ENCODE measurements around the gene TTLL3. TPM values are rescaled to one million over a fixed set of nuclear protein-coding genes. Genes with fewer than 3 reads are reported as not detected.

TTLL3 gene
- total RNA-seq, 1 experiment from 2014 or later: 19.5 TPM

GRCh38 chr3:9777694-9778021, 32.4 kb upstream of the TTLL3 start:
- Mint-ChIP-seq H3K4me1 (ENCODE audit: low read depth, unreplicated experiment) (no peaks in the 10 kb centered on the region), H3K27me3 (ENCODE audit: unreplicated experiment) (no peaks in the 10 kb centered on the region), H3K4me3 (ENCODE audit: low read depth, unreplicated experiment) (no peak overlapping the region), H3K27ac (ENCODE audit: unreplicated experiment) (no peak overlapping the region), H3K9me3 (ENCODE audit: low read depth, unreplicated experiment) (no peaks in the 10 kb centered on the region), H3K36me3 (ENCODE audit: insufficient read depth, unreplicated experiment) (peaks cover 14% of the 10 kb centered on the region)
- TF ChIP-seq, protein P1, sequence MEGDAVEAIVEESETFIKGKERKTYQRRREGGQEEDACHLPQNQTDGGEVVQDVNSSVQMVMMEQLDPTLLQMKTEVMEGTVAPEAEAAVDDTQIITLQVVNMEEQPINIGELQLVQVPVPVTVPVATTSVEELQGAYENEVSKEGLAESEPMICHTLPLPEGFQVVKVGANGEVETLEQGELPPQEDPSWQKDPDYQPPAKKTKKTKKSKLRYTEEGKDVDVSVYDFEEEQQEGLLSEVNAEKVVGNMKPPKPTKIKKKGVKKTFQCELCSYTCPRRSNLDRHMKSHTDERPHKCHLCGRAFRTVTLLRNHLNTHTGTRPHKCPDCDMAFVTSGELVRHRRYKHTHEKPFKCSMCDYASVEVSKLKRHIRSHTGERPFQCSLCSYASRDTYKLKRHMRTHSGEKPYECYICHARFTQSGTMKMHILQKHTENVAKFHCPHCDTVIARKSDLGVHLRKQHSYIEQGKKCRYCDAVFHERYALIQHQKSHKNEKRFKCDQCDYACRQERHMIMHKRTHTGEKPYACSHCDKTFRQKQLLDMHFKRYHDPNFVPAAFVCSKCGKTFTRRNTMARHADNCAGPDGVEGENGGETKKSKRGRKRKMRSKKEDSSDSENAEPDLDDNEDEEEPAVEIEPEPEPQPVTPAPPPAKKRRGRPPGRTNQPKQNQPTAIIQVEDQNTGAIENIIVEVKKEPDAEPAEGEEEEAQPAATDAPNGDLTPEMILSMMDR (IDR thresholded peaks at IDR 0.05; ENCODE audit: unreplicated experiment): no peak
- CTCF ChIA-PET: no interaction called here
- no TSS peak for BruUV-seq (replicated peaks)
- intact Hi-C loops (cut with micrococcal nuclease; ENCODE audit: unreplicated experiment): no loop called here
- no peak for DNase-seq

- intact Hi-C loops (cut with micrococcal nuclease; ENCODE audit: unreplicated experiment): no loop called here
Measured at GRCh38 chr3:9778143-9779074, 31.7 kb upstream of the TTLL3 start.

DNA sequence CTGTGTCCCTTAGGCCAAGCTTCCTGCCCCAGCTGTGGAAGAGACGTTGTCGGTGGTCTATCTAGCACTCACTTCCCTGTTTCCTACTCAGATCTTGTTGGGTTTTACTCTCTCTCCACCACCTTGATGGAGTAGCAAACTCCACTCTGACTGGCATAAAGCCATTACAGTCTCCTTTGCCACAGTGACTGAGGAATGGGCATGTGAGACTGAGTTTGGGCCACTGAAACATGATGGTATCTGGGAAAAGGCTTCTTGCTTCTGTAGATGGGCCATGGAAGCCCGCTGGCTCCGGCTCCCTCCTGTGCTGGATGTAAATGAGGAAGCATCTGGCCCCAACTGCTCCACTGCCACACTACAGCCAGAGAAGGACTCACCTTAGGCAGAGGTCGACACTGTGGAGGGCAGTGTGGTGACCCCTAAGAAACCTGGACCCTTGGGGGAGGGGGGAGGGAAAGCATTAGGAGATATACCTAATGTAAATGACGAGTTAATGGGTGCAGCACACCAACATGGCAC, 30.9 kb upstream of the TTLL3 start:
- Mint-ChIP-seq H3K4me3 (ENCODE audit: low read depth, unreplicated experiment) (no peak overlapping the region), H3K9me3 (ENCODE audit: low read depth, unreplicated experiment) (no peaks in the 10 kb centered on the region), H3K36me3 (ENCODE audit: insufficient read depth, unreplicated experiment) (peaks cover 19% of the 10 kb centered on the region), H3K4me1 (ENCODE audit: low read depth, unreplicated experiment) (no peaks in the 10 kb centered on the region), H3K27me3 (ENCODE audit: unreplicated experiment) (no peaks in the 10 kb centered on the region), H3K27ac (ENCODE audit: unreplicated experiment) (no peak overlapping the region)
- no TSS peak for BruUV-seq (replicated peaks)
- CTCF ChIA-PET: no interaction called here
- no peak for DNase-seq
- TF ChIP-seq, protein P1 (IDR thresholded peaks at IDR 0.05; ENCODE audit: unreplicated experiment): no peak
- intact Hi-C loops (cut with micrococcal nuclease; ENCODE audit: unreplicated experiment): no loop called here

More at GRCh38 chr3:9778143-9779074, 31.7 kb upstream of the TTLL3 start:
- Mint-ChIP-seq H3K9me3 (ENCODE audit: low read depth, unreplicated experiment) (no peaks in the 10 kb centered on the region), H3K36me3 (ENCODE audit: insufficient read depth, unreplicated experiment) (peaks cover 19% of the 10 kb centered on the region), H3K4me3 (ENCODE audit: low read depth, unreplicated experiment) (no peak overlapping the region), H3K27me3 (ENCODE audit: unreplicated experiment) (no peaks in the 10 kb centered on the region), H3K4me1 (ENCODE audit: low read depth, unreplicated experiment) (no peaks in the 10 kb centered on the region), H3K27ac (ENCODE audit: unreplicated experiment) (no peak overlapping the region)
- TF ChIP-seq, protein P1 (IDR thresholded peaks at IDR 0.05; ENCODE audit: unreplicated experiment): no peak
- no peak for DNase-seq
- CTCF ChIA-PET: no interaction called here
- no TSS peak for BruUV-seq (replicated peaks)

DNA sequence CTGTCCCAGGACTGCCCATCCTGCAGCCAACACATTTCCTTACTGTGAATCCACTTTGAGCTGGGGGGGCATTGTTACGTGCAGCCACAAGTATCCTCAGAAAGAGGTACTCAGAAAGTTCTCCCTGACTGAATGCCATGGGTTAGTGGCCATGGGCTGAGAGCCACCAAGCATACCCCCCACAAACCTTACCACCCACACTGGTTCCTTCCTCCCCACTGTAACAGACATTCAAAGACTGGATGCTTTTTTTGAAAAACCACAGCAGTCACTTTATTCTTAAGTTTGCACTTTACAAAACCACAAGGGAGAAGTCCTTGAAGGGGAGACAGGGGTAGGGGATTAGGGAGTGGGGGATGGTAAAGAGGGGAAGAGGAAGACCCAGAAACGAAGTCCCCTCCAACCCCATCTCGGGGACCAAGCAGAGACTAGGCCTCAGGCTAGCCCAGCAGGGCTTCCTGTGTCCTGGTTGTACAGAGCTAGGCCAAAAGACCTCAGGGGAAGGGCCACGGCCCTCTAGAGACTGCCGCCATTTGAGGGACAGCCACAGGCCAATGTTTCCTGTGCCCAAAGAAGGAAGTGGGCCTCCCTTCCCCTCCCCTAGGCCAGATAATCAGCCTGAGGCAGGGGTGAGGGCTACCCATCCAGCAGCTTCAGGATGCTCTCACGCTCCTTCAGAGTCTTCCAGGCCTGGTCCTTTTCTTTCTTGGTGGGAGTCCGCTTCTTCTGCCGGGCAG, 30.2 kb upstream of the TTLL3 start:
- H3K4me3 Mint-ChIP-seq (ENCODE audit: low read depth, unreplicated experiment): no peak overlapping the region
- DNase-seq: no peak
- peaks cover 19% of the 10 kb centered on the region for H3K36me3 Mint-ChIP-seq (ENCODE audit: insufficient read depth, unreplicated experiment)
- CTCF ChIA-PET: no interaction called here
- no peak overlapping the region for H3K27ac Mint-ChIP-seq (ENCODE audit: unreplicated experiment)
- intact Hi-C loops (cut with micrococcal nuclease; ENCODE audit: unreplicated experiment): no loop called here
- H3K9me3 Mint-ChIP-seq (ENCODE audit: low read depth, unreplicated experiment): no peaks in the 10 kb centered on the region
- TF ChIP-seq, protein P1 (IDR thresholded peaks at IDR 0.05; ENCODE audit: unreplicated experiment): no peak
- H3K4me1 Mint-ChIP-seq (ENCODE audit: low read depth, unreplicated experiment): no peaks in the 10 kb centered on the region
- no peaks in the 10 kb centered on the region for H3K27me3 Mint-ChIP-seq (ENCODE audit: unreplicated experiment)
- no TSS peak for BruUV-seq (replicated peaks)
